Natural killer cell (primary cell): ENCODE data around the gene CES2. TPM values are rescaled to one million over a fixed set of nuclear protein-coding genes. Genes with fewer than 3 reads are reported as not detected.

ENCODE experiments used
- ATAC-seq, 3 donors: fragments of 150-1000 bp in 2 of 3; fragments of 200-7000 bp in 1 of 3; cut with Tn5 transposase; 1 replicate in 1 of 3; 2 replicates in 2 of 3; pipeline ENCODE4 v1.10.0; 2021; ENCODE audit warnings: mild to moderate bottlenecking in 2 of 3, moderate library complexity in 2 of 3
- DNase-seq, 2 donors: peaks; one replicate each; pipeline versions ENCODE4 v3.0.0 to v3.0.0-alpha.2; 2013 to 2021; ENCODE audit warnings: mixed read lengths in 1 of 2
- H3K27ac ChIP-seq: one replicate; pipeline ENCODE4 v1.5.1; 2013; ENCODE audit warnings: mild to moderate bottlenecking, low read length
- H3K27me3 ChIP-seq: one replicate; pipeline ENCODE4 v1.6.1; 2013; ENCODE audit warnings: low read length; ENCODE audit not compliant: control insufficient read depth, insufficient read depth
- H3K36me3 ChIP-seq: one replicate; pipeline ENCODE4 v1.6.1; 2013; ENCODE audit warnings: low read length; ENCODE audit not compliant: control insufficient read depth, insufficient read depth
- H3K4me1 ChIP-seq: one replicate; pipeline ENCODE4 v1.6.1; 2013; ENCODE audit warnings: low read length; ENCODE audit not compliant: control insufficient read depth, insufficient read depth
- H3K4me3 ChIP-seq: one replicate; pipeline ENCODE4 v1.5.1; 2013; ENCODE audit warnings: low read length
- H3K9me3 ChIP-seq: one replicate; pipeline ENCODE4 v1.6.1; 2013; ENCODE audit warnings: low read length; ENCODE audit not compliant: control insufficient read depth, insufficient read depth
- H3K27ac Mint-ChIP-seq, 2 donors: one replicate each; pipeline ENCODE4 v1.8.0; 2022; ENCODE audit warnings: mild to moderate bottlenecking in 2 of 2, mixed read lengths in 2 of 2, moderate library complexity in 1 of 2
- H3K27me3 Mint-ChIP-seq, 2 donors: one replicate each; pipeline ENCODE4 v1.8.0; 2022; ENCODE audit warnings: low read depth in 2 of 2, mixed read lengths in 2 of 2
- H3K36me3 Mint-ChIP-seq: one replicate; pipeline ENCODE4 v1.8.0; 2022; ENCODE audit warnings: mixed read lengths
- H3K4me1 Mint-ChIP-seq, 2 donors: one replicate each; pipeline ENCODE4 v1.8.0; 2022; ENCODE audit warnings: mixed read lengths in 2 of 2
- H3K4me3 Mint-ChIP-seq: one replicate; pipeline ENCODE4 v1.8.0; 2022; ENCODE audit warnings: mild to moderate bottlenecking, moderate library complexity, mixed read lengths
- H3K9me3 Mint-ChIP-seq, 2 donors: one replicate each; pipeline ENCODE4 v1.8.0; 2022; ENCODE audit warnings: mixed read lengths in 2 of 2
- WGBS: methylation state at CpG from one replicate; pipeline ENCODE4 v1.1.7; 2013; ENCODE audit warnings: missing lambda C conversion rate; ENCODE audit not compliant: insufficient coverage; 5-methylcytosine and 5-hydroxymethylcytosine counted together
- intact Hi-C: fragments of 100-400 bp; cut with micrococcal nuclease; formaldehyde crosslinking; loops from one replicate; pipeline ENCODE4 v1.14.2; 2022
- total RNA-seq, 4 donors: library from RNA; stranded (reverse); fragments of 120-200 nt in 1 of 4; gene quantifications; one replicate each; pipeline versions ENCODE4 v1.2.3 to v1.2.4, GENCODE V29; 2013 to 2022
- TF ChIP-seq, protein P1 (sequence below): fragments of 200-600 bp; IDR thresholded peaks from one replicate; pipeline ENCODE4 v1.8.0; 2022; ENCODE audit warnings: antibody characterized with exemption

CES2 gene
- total RNA-seq, 3 donors from 2014 or later (not counting 1 experiment from before 2014, with no cell fraction given) = 26.9 to 33.6 (median 33.1) TPM

DNA sequence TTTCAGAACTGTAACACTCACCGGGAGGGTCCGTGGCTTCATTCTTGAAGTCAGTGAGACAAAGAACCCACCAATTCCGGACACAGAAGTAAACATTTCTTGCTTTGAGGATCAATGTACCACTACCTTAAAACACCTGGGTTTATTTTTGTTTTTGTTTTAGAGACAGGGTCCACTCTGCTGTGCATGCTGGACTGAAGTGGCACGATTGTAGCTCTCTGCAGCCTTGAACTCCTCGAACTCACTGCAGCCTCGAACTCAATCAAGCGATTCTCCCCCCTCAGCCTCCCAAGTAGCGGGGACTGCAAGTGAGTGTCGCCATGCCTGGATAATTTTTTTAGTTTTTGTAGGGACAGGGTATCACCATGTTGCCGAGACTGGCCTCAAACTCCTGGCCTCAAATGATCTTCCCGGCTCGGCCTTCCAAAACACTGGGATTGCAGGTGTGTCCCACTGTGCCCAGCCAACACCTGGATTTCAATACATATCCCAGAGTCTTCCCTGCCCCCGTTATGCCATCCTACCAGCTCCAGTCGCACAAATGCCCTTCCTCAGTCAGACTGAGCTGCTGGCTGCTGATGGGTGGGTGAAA lies 40.1 kb downstream of the CES2 start:
- Histone ChIP-seq H3K27me3 (no peaks in the 10 kb centered on the region), H3K27ac (no peak overlapping the region), H3K4me1 (no peaks in the 10 kb centered on the region), H3K4me3 (no peak overlapping the region), H3K36me3 (no peaks in the 10 kb centered on the region), H3K9me3 (no peaks in the 10 kb centered on the region)
- TF ChIP-seq, protein P1, sequence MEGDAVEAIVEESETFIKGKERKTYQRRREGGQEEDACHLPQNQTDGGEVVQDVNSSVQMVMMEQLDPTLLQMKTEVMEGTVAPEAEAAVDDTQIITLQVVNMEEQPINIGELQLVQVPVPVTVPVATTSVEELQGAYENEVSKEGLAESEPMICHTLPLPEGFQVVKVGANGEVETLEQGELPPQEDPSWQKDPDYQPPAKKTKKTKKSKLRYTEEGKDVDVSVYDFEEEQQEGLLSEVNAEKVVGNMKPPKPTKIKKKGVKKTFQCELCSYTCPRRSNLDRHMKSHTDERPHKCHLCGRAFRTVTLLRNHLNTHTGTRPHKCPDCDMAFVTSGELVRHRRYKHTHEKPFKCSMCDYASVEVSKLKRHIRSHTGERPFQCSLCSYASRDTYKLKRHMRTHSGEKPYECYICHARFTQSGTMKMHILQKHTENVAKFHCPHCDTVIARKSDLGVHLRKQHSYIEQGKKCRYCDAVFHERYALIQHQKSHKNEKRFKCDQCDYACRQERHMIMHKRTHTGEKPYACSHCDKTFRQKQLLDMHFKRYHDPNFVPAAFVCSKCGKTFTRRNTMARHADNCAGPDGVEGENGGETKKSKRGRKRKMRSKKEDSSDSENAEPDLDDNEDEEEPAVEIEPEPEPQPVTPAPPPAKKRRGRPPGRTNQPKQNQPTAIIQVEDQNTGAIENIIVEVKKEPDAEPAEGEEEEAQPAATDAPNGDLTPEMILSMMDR = no peak
- Mint-ChIP-seq H3K36me3 (no peaks in the 10 kb centered on the region), H3K4me1 (no peaks in the 10 kb centered on the region), H3K27me3 (no peaks in the 10 kb centered on the region), H3K9me3 (no peaks in the 10 kb centered on the region), H3K27ac (no peak overlapping the region), H3K4me3 (peak overlapping the region; percentile 31)
- ATAC-seq (no peak), DNase-seq (no peak)
- 73% methylated on average over 13 of the region's 14 CpGs for WGBS
- intact Hi-C loops = no loop called here

DNA sequence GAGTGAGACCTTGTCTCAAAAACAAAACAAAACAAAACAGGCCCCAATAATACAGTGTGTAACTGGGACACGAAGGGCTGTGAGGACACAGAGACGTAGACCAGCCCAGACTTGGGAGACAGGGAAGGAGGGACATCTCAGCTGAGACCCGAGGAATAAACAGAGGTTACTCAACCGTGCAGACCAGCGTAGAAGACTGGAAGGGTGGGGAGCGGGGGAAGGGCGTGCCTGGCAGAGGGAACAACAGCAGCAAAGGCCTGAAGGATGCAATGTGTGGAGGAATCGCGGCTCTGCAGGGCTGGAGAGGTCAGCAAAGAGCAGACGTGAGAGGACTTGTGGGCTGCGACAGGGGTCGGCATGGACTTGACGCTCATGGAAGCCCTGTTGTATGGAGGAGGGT lies 41.4 kb downstream of the CES2 start:
- no peak overlapping the region for H3K4me3 ChIP-seq
- Mint-ChIP-seq H3K27me3 (no peaks in the 10 kb centered on the region), H3K9me3 (no peaks in the 10 kb centered on the region), H3K4me3 (no peak overlapping the region), H3K36me3 (no peaks in the 10 kb centered on the region), H3K4me1 (no peaks in the 10 kb centered on the region), H3K27ac (no peak overlapping the region)
- H3K27me3 ChIP-seq = no peaks in the 10 kb centered on the region
- intact Hi-C loops = loop anchor here (1.0 to 2.0 kb wide), 3 partner anchors 124 to 209 kb away; no protein-coding TSS in a partner anchor
- WGBS = 69% methylated on average over 13 of the region's 13 CpGs
- TF ChIP-seq, protein P1 = no peak
- no peak overlapping the region for H3K27ac ChIP-seq
- no peaks in the 10 kb centered on the region for H3K36me3 ChIP-seq
- DNase-seq (no peak), ATAC-seq (no peak)
- H3K9me3 ChIP-seq = no peaks in the 10 kb centered on the region
- H3K4me1 ChIP-seq = no peaks in the 10 kb centered on the region

DNA sequence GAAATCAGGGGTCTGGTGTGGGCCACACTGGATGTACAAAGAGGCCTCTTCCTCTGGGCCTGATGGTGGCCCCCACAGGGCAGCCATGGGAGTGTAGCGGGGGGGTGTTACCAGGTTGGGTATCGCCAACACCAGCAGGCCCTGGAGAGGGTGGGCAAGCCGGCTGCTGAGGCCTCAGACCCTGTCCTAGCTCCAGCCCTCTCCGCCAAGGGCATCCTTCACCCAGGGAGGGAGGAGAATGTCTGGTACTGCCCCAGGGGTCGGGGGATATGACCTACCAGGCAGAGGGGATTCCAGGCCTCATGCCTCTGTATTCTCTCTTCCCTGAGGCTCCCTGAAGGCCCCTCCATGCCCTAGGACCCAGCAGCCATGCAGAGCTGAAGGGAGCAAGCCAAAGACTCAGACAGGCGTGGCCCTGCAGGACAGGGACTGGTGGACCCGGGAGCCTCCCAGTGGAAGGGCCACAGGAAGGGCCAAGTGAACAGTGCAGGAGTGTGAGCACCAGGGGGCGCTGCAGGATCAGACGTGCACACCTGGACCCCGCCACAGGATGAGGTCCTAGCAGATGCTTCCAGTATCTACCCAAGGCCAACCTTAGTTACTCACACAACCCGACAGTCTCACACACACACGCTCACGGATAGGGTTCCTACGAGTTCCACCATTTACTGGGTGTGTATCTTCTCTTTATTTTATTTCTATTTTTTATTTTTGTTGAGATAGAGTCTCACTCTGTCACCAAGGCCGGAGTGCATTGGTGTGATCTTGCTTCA lies 42.2 kb downstream of the CES2 start:
- WGBS = 33% methylated on average over 13 of the region's 15 CpGs

More for the DNA sequence above, 42.2 kb downstream of the CES2 start:
- Mint-ChIP-seq H3K4me3 (no peak overlapping the region), H3K4me1 (no peaks in the 10 kb centered on the region), H3K9me3 (no peaks in the 10 kb centered on the region), H3K27me3 (peaks cover 0 to 4% of the 10 kb centered on the region in 2 donors), H3K27ac (no peak overlapping the region), H3K36me3 (no peaks in the 10 kb centered on the region)
- Histone ChIP-seq H3K4me3 (no peak overlapping the region), H3K4me1 (no peaks in the 10 kb centered on the region), H3K9me3 (no peaks in the 10 kb centered on the region), H3K27me3 (no peaks in the 10 kb centered on the region), H3K36me3 (no peaks in the 10 kb centered on the region), H3K27ac (no peak overlapping the region)
- intact Hi-C loops = loop anchor here (1.0 to 2.0 kb wide), 3 partner anchors 123 to 208 kb away; no protein-coding TSS in a partner anchor
- TF ChIP-seq, protein P1 = peak; percentile 92
- peak; percentile 88 to 93 for DNase-seq
- ATAC-seq = peak; percentile 93 to 100 (median 99)
